ENCODE measurements around the gene LENEP.

Gene LENEP

GRCh38 chr1:155011004-155011416 lies 17.6 kb downstream of the LENEP start:
- TF ChIP-seq CTCF (IDR thresholded peaks at IDR 0.05; ENCODE audit: low read depth, low read length): no peak

GRCh38 chr1:155011437-155012025 lies 18.1 kb downstream of the LENEP start:
- TF ChIP-seq CTCF (IDR thresholded peaks at IDR 0.05; ENCODE audit: low read depth, low read length): no peak
- no peak overlapping the region for H3K4me3 ChIP-seq (ENCODE audit: low read depth, low read length)

More at GRCh38 chr1:155011004-155011416, 17.6 kb downstream of the LENEP start:
- no peak overlapping the region for H3K4me3 ChIP-seq (ENCODE audit: low read depth, low read length)

GRCh38 chr1:155012026-155012546 lies 18.7 kb downstream of the LENEP start:
- TF ChIP-seq CTCF (IDR thresholded peaks at IDR 0.05; ENCODE audit: low read depth, low read length): no peak
- no peak overlapping the region for H3K4me3 ChIP-seq (ENCODE audit: low read depth, low read length)

GRCh38 chr1:155012776-155013602 lies 19.6 kb downstream of the LENEP start:
- no peak overlapping the region for H3K4me3 ChIP-seq (ENCODE audit: low read depth, low read length)
- no peak for TF ChIP-seq CTCF (IDR thresholded peaks at IDR 0.05; ENCODE audit: low read depth, low read length)

- TF ChIP-seq CTCF (IDR thresholded peaks at IDR 0.05; ENCODE audit: low read depth, low read length): no peak
Observed at GRCh38 chr1:155013632-155014031, 20.2 kb downstream of the LENEP start.

GRCh38 chr1:155014709-155015508 lies 21.5 kb downstream of the LENEP start:
- H3K4me3 ChIP-seq (ENCODE audit: low read depth, low read length): no peak overlapping the region
- TF ChIP-seq CTCF (IDR thresholded peaks at IDR 0.05; ENCODE audit: low read depth, low read length): no peak

More at GRCh38 chr1:155013632-155014031, 20.2 kb downstream of the LENEP start:
- H3K4me3 ChIP-seq (ENCODE audit: low read depth, low read length): no peak overlapping the region

Measured in WI38 (cell line).